Glomerular endothelial cell (primary cell): Measurements from ENCODE around the gene CASP6. TPM values are rescaled to one million over a fixed set of nuclear protein-coding genes. Genes with fewer than 3 reads are reported as not detected.

Experiments
- DNase-seq: peaks from one replicate; pipeline ENCODE4 v3.0.0-alpha.2; 2011; ENCODE audit warnings: low read depth, low spot score; ENCODE audit errors: extremely low read depth
- total RNA-seq: library from RNA; depleted of rRNA; stranded (reverse); fragments of >200 nt; gene quantifications from 2 replicates; pipeline ENCODE4 v1.2.3, GENCODE V29; 2015

The CASP6 gene
- 33.0 and 37.6 TPM in 2 replicates for total RNA-seq

- no peak for DNase-seq
Measured at GRCh38 chr4:109702950-109703663, at the start of gene CASP6. TSS of gene CASP6 (minus strand) at chr4:109703445. CDS start at chr4:109703395, 50 bp downstream.

GRCh38 chr4:109752525-109752924 is 49.3 kb upstream of the CASP6 start:
- no peak for DNase-seq

- DNase-seq, result no peak
Measured at GRCh38 chr4:109751852-109752251, 48.6 kb upstream of the CASP6 start.

GRCh38 chr4:109750652-109751244 is 47.5 kb upstream of the CASP6 start:
- DNase-seq, result no peak

DNA sequence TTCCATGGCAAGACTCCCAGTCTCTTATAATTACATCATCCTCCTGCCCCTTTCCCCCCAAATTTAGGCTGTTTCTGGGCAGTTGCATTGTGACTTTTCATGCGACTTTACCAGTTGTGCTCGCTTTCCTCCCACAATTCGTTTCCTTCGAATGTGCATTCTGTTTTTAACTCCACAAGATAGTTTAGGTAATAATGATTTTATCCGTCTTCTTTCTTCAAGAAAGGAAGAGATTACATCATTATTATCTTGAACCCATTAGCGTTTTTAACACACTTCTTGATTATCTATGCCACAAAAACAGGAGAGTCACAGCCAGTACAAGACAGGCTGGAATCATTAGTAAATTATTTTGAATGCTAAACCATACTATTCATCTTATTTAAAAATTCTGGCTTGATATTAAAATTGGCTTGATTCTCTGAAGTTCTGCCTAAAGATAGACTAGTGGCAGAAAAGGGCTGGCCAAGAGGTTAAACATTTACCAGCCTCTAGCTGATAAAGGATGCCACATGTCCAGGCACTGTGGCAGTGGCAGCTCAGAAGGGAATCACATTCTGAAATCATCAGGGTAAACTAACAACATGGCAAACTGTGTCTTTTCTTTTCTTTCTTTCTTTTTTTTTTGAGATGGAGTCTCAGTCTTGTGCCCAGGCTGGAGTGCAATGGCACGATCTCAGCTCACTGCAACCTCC is 46.3 kb upstream of the CASP6 start:
- no peak for DNase-seq

GRCh38 chr4:109748114-109748513 is 44.9 kb upstream of the CASP6 start:
- no peak for DNase-seq

DNA sequence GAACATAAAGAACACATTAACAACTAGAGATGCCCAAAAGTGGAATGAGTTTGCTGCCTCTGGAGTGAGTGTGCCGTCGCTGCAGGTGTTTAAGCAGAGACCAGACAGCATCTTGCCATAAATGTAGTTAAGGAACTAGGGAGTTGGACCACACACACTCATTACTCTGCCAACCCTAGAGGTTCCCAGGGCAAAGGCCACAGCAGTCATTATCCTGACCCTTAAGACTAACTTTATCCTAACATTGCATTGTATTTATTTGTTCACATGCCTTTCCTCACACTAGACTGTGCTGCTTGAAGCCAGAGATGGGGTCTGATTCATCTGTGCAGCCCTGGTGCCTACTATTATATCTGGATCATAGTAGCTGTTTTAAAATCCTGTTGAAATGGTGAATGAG is 43.5 kb upstream of the CASP6 start:
- no peak for DNase-seq

GRCh38 chr4:109745830-109746229 is 42.6 kb upstream of the CASP6 start:
- DNase-seq, result no peak

DNA sequence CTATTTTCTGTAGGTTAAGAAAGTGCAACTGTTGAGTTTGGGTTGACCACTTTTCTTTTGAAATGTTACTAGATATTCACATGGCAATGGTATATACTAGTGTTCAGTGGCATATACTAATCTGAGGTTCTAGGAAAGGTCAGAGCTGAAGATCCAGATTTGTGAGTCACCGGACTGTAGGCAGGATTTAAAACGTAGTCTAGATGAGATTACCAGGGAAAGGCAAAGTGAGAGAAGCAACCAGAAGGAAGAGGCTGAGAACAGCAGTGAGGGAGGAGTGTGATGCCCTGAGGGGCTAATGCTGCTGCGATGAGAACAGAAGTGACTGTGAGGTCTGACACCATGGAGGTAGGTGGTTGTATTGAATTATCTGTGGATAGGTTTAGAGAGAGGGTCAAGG is 36.3 kb upstream of the CASP6 start:
- no peak for DNase-seq

- no peak for DNase-seq
Measured at GRCh38 chr4:109738104-109738872, 35.0 kb upstream of the CASP6 start.

DNA sequence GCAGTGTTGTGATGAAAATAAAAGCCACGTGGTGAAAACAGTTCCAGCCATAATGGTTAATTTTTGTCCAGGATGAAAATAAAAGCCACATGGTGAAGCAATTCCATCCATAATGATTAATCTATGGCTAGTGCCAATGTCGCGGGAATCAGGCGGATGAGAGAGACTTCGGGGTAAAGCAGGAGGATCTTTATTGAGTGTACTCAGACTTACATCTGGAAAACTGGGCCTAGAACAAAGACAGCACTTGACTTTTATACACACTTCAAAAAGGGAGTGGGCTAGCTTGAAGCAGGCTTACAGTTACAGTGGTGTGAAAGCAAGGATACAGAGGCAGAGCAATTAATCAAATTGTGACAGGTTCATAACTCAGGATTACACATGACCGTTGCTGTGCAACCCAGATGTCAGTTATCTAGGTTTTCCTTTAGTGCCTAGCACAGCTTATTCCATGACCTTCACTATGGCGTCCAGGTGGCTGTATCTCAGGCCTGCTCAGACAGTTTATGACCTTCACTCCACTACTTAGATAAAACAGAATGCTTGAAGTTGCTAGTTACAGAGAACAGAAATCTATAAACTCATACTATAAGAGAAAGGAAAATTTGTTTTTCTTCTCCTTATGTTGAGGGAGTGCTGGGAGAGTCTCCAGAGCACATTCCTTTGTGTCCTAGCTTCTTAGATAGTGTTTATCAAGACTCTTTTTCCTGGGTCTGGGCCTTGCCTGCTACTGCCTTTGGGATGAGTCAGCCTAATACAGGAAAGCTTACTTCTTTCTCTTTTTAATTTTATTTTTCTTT is 32.5 kb upstream of the CASP6 start:
- no peak for DNase-seq

DNA sequence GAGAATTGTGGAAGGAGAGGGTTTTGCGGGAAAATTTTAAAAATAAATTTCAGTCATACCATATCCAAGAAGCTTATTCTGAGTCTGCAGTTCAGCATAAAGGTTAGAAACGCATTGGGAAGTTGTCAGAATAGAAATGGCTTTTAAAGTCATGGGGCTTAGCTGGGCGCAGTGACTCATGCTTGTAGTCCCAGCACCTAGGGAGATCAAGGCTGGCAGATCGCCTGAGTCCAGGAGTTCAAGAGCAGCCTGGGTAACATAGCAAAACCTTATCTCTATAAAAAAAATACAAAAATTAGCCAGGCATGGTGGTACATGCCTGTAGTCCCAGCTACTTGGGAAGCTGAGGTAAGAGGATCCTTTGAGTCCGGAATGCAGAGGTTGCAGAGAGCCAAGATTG is 30.5 kb upstream of the CASP6 start:
- no peak for DNase-seq

DNA sequence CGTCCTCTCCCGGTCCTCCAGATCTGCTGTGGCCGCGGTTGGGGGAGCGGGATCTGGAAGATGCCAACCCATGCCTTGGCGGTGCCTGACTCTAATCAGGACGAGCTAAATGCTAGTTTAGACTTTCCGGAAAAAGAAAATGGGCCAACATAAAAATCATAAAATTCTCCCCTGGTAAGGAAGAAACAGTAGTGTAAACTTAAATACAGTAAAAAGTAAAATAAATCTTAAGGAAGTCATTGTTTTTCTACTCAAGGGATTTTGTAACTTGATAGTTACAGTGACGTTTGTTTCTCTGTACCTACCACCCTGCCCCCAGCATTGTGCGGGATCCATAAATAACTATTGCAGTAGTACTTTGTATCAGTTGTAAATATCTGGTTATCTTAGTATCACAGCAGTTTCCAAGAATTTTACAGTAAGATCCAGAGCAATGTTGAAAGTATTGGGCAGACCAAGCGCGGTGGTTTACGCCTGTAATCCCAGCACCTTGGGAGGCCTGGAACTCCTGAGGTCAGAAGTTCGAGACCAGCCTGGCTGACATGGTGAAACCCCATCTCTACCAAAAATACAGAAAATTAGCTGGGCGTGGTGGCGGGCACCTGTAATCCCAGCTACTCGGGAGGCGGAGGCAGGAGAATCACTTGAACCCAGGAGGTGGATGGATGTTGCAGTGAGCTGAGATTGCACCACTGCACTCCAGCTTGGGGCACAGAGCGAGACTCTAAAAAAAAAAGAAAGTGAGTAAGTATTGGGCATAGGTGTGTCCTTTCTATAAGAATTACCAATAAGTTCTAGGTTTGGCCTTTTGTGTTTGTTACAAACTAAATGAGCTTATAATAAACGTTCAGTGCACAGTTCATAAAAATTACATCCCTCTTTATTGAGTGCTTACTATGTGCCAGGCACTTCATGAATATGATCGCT is 27.6 kb upstream of the CASP6 start:
- no peak for DNase-seq

- DNase-seq, result peak; percentile 12
Measured at GRCh38 chr4:109729718-109730618, 26.7 kb upstream of the CASP6 start, which contains the start of gene PLA2G12A. TSS of gene PLA2G12A (minus strand) at chr4:109730070. CDS start at chr4:109729809, 261 bp downstream.

DNA sequence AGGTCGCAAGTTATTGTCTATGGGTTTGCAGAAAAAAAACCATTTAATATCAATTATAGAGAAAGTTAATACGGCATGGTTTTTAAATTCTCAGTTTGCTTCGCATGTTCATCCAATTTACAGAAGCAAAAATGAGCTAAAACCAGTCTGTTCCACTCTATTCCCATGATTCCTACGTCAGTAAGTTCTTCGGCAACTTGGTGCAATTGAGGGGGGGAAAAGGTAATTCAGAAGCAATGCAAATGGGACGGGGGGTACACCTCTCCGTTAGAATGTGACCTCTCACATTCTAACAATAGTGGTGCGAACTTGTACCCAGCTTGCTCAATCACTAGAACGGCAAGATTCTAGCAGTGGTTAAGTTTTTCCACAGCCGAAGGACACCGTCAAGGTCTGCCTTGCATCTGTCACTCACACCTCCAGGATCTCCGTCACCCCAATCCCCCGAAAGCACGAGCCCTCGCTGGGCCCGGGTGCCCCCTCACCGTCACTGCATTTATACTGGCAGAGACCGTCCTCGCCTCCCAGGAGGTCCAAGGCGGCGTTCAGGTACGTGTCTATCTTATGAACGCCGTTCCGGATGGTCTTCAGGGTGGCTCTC is 26.0 kb upstream of the CASP6 start:
- no peak for DNase-seq

GRCh38 chr4:109728385-109728784 is 25.1 kb upstream of the CASP6 start:
- no peak for DNase-seq

DNA sequence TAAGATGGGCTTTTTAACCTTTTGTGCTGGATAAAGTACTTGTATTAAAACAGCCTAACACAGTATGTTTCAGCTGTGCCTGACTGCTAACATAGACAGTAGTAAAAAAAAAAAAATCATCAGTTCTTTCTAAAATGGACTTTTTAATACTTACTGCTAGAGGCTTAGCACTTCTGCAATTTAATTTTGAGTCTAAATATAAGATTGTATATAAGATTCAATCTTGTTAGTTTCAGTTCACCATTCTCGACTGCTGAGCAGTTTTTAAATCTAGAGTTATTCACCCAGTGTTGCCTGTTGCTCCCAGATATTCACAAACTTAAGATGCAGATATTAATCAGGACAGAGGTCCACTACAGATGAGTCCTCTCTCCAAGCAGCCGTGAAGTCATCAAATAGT is 19.9 kb upstream of the CASP6 start:
- DNase-seq, result no peak

DNA sequence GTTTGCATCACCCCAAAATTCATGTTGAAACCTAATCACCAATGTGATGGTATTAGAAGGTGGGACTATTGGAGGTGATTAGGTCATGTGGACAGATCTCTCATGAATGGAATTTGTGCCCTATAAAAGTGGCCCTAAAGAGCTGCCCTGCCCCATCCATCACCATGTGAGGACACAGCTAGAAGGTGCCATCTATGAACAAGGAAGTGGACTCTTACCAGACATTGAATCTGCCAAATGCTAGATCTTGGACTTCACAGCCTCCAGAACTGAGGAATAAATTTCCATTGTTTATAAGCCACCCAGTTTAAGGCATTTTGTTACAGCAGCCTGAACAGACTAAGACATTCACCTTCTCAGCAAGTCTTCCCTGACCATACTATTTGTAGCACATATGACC is 19.1 kb upstream of the CASP6 start:
- DNase-seq, result no peak
